Type B pancreatic cell (in vitro differentiated cells): ENCODE results near the gene ZFPM1. TPM values are rescaled to one million over a fixed set of nuclear protein-coding genes. Genes with fewer than 3 reads are reported as not detected.
"Not testable (repeated sequence)": the region's sequence is repeated elsewhere in the genome, so short reads cannot be mapped to it uniquely, and the experiment has no call there.

Experiments
- DNase-seq: peaks from one replicate; pipeline ENCODE4 v3.0.0; 2021; ENCODE audit warnings: mixed read lengths; ENCODE audit not compliant: unreplicated experiment; ENCODE audit errors: extremely low spot score
- H3K27ac Mint-ChIP-seq: 2 replicates; pipeline ENCODE4 v1.8.0; 2021; ENCODE audit warnings: mild to moderate bottlenecking, mixed read lengths
- H3K27me3 Mint-ChIP-seq: 2 replicates; pipeline ENCODE4 v1.8.0; 2021; ENCODE audit warnings: mixed read lengths
- H3K36me3 Mint-ChIP-seq: 2 replicates; pipeline ENCODE4 v1.8.0; 2021; ENCODE audit warnings: mixed read lengths
- H3K4me1 Mint-ChIP-seq: one replicate; pipeline ENCODE4 v1.8.0; 2021; ENCODE audit warnings: mixed read lengths; ENCODE audit not compliant: unreplicated experiment
- H3K4me3 Mint-ChIP-seq: 2 replicates; pipeline ENCODE4 v1.8.0; 2021; ENCODE audit warnings: mild to moderate bottlenecking, mixed read lengths
- H3K9me3 Mint-ChIP-seq: 2 replicates; pipeline ENCODE4 v1.8.0; 2021; ENCODE audit warnings: mixed read lengths
- total RNA-seq: library from RNA; stranded (reverse); gene quantifications from 2 replicates; pipeline ENCODE4 v1.2.1, GENCODE V29; 2021; ENCODE audit warnings: low replicate concordance
- TF ChIP-seq, protein P1 (sequence below): fragments of 200-600 bp; sonication (generic); conservative IDR thresholded peaks from 2 replicates; pipeline ENCODE4 v1.5.0; 2021; ENCODE audit warnings: antibody characterized with exemption, mild to moderate bottlenecking

The ZFPM1 gene
- total RNA-seq, 1 donor from 2014 or later: 24.0 TPM

DNA sequence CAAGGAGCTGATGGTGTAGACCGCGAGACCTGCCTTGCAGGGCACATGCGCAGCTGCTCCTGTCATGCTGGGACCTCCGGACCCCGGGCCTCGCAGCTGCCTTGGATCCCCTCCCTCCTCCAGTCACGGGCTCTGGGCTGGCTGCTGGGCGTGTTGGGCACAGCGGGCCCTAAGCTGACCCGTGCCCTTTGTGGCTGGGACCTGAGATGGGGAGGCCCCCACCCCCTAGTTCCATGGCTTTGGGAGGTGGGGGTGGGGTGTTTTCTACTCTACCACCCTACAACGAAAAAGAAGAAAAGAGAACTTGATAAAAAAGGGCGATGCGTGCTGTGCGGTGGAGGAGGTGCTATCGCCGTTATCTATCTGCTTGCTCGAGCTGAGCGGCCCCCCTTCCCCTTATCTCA is 14.5 kb downstream of the ZFPM1 start:
- H3K9me3 Mint-ChIP-seq: no peaks in the 10 kb centered on the region

DNA sequence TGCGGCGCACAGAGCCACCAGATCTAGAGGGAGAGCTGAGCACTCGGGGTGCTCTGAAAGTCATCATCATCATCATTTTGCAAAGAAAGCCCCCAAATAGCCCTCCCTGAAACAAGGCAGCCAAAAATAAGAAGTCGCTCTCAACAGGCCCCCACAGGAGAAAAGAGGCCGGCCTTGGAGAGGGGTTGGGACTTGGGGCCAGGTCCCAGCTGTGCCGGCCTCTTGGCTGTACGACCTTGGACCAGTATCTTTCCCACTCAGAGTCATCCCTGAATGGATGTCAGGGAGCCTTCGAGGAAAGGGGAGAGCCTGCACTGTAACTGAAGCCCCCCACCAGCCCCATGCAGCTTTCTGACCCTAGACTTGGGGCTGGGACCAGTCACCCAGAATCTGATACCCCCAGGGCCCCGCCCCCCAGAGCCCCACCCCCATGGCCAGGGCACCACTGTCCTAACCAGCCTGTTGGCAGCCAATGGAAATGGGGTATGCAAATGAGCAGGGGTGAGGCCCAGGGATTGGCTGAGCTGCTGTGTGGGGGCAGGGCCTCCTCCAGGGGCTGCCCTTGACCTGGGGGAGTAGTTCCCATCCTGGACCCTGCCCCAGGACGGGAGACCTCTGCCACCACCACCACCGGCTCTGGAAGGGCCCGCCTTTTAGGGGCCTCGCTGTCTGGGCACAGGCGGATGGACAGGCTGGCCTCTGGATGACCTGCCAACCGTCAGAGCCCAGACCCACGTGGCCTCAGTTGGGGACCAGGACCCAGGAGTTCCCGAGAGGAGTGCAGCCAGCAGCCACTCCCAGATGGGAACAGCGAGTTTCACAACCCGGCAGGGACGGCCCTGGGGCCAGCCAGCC is 15.4 kb downstream of the ZFPM1 start:
- H3K4me1 Mint-ChIP-seq: no peaks in the 10 kb centered on the region
- no peaks in the 10 kb centered on the region for H3K36me3 Mint-ChIP-seq
- no peaks in the 10 kb centered on the region for H3K27me3 Mint-ChIP-seq
- DNase-seq: no peak
- H3K9me3 Mint-ChIP-seq: no peaks in the 10 kb centered on the region
- TF ChIP-seq, protein P1, sequence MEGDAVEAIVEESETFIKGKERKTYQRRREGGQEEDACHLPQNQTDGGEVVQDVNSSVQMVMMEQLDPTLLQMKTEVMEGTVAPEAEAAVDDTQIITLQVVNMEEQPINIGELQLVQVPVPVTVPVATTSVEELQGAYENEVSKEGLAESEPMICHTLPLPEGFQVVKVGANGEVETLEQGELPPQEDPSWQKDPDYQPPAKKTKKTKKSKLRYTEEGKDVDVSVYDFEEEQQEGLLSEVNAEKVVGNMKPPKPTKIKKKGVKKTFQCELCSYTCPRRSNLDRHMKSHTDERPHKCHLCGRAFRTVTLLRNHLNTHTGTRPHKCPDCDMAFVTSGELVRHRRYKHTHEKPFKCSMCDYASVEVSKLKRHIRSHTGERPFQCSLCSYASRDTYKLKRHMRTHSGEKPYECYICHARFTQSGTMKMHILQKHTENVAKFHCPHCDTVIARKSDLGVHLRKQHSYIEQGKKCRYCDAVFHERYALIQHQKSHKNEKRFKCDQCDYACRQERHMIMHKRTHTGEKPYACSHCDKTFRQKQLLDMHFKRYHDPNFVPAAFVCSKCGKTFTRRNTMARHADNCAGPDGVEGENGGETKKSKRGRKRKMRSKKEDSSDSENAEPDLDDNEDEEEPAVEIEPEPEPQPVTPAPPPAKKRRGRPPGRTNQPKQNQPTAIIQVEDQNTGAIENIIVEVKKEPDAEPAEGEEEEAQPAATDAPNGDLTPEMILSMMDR: no peak
- no peak overlapping the region for H3K4me3 Mint-ChIP-seq
- no peak overlapping the region for H3K27ac Mint-ChIP-seq

More for the DNA sequence above, 14.5 kb downstream of the ZFPM1 start:
- TF ChIP-seq, protein P1: no peak
- Mint-ChIP-seq H3K36me3 (no peaks in the 10 kb centered on the region), H3K27me3 (no peaks in the 10 kb centered on the region), H3K4me3 (no peak overlapping the region), H3K27ac (no peak overlapping the region), H3K4me1 (no peaks in the 10 kb centered on the region)
- DNase-seq: no peak

DNA sequence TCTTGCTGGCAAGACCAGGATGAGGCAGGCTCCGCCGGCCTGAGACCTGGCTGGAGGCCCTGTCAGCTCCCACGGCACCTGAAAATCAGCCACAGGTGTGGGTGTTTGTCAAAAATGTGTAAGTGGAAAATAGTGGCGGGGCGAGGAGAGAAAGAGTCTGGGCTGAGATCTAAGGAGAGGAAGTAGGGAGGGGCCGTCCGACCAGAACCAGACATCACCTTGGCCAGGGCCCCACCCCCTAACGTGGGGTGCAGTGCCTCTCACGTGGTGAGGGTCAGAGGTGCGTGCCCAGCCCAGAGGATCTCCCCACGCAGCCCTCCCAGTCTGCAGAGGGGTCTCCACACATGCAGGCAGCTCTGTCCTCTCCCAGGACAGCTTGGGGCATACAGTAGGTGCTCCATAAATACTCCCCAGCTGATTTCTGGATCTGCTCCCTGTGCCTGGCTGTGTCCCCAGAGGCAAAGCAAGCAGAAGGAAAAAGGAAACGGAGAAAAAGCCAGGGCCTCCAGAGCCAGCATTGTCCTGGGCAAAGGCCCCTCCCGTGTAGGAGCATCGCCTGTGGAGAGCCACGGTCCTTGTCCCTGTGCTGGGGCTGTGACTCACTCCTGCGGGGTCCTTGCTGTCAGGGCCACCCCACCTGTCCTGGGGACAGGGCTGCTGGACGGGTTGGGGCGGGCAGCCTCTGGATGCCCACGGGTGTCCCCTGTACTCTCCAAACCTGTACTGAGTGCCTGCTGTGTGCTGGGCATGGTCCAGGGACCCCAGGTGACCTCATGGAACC is 16.7 kb downstream of the ZFPM1 start:
- TF ChIP-seq, protein P1: no peak
- DNase-seq: no peak
- no peaks in the 10 kb centered on the region for H3K27me3 Mint-ChIP-seq
- H3K9me3 Mint-ChIP-seq: no peaks in the 10 kb centered on the region
- H3K4me1 Mint-ChIP-seq: peaks cover 7% of the 10 kb centered on the region
- no peak overlapping the region for H3K4me3 Mint-ChIP-seq
- H3K36me3 Mint-ChIP-seq: no peaks in the 10 kb centered on the region
- H3K27ac Mint-ChIP-seq: peak overlapping the region; percentile 23

DNA sequence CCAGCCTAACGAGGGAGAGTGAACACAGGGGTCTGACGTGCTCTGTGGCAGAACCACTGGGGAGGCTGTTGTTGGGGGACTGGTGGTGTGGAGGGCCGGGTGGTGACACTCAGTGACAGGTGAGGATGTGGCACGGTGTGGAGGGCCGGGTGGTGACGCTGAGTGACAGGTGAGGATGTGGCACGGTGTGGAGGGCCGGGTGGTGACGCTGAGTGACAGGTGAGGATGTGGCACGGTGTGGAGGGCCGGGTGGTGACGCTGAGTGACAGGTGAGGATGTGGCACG is 17.3 kb downstream of the ZFPM1 start:
- not testable (repeated sequence) for H3K9me3 Mint-ChIP-seq, H3K4me3 Mint-ChIP-seq, H3K36me3 Mint-ChIP-seq, H3K27me3 Mint-ChIP-seq, DNase-seq, H3K4me1 Mint-ChIP-seq, H3K27ac Mint-ChIP-seq

DNA sequence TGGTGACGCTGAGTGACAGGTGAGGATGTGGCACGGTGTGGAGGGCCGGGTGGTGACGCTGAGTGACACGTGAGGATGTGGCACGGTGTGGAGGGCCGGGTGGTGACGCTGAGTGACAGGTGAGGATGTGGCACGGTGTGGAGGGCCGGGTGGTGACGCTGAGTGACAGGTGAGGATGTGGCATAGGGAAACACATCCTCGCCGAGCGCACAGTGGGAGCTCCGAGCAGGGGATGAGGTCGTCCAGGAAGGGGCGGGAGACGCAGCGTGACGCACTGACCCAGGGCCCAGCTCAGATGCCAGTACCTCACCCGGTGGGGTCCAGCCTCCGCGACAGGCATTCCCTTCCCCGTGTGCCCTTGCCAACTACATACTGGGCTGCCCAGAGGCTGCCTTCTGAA is 17.6 kb downstream of the ZFPM1 start:
- not testable (repeated sequence) for H3K27me3 Mint-ChIP-seq, H3K9me3 Mint-ChIP-seq, H3K27ac Mint-ChIP-seq, H3K4me3 Mint-ChIP-seq, H3K4me1 Mint-ChIP-seq, DNase-seq, H3K36me3 Mint-ChIP-seq

DNA sequence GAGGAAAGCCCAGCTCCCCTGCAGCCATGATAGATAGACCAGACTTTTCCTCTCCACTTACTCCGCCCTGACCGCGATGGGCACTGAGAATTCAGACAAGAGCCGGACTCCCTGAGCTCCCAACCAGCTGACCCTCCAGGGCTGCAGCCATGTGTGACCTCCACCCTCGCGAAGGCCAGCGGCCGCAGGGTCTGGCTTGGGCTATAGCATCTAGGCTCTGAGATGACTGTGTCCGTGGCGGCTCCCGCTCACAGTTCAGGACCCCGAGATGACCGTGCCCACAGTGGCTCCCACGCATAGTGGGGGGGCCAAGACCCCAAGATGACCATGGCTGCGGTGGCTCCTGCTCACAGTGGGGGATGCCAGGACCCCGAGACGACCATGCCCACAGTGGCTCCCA is 18.0 kb downstream of the ZFPM1 start:
- H3K4me3 Mint-ChIP-seq: no peak overlapping the region
- H3K36me3 Mint-ChIP-seq: no peaks in the 10 kb centered on the region
- H3K27ac Mint-ChIP-seq: no peak overlapping the region
- no peaks in the 10 kb centered on the region for H3K27me3 Mint-ChIP-seq
- DNase-seq: no peak
- H3K9me3 Mint-ChIP-seq: no peaks in the 10 kb centered on the region
- peaks cover 7% of the 10 kb centered on the region for H3K4me1 Mint-ChIP-seq
- TF ChIP-seq, protein P1: no peak
